ENCODE data around the gene PPP1R12A. TPM values are rescaled to one million over a fixed set of nuclear protein-coding genes. Genes with fewer than 3 reads are reported as not detected.
"Not testable (repeated sequence)": the region's sequence is repeated elsewhere in the genome, so short reads cannot be mapped to it uniquely, and the experiment has no call there.

PPP1R12A gene
- total RNA-seq, 3 donors from 2014 or later (not counting 1 experiment from before 2014, with no cell fraction given): 145 to 192 (median 185) TPM

- ATAC-seq: no peak
- intact Hi-C loops (cut with micrococcal nuclease): no loop called here
- Mint-ChIP-seq H3K36me3 (no peaks in the 10 kb centered on the region), H3K27me3 (ENCODE audit: low read depth in 2 of 2) (peaks cover 4 to 18% of the 10 kb centered on the region in 2 donors), H3K4me3 (no peak overlapping the region), H3K27ac (no peak overlapping the region), H3K4me1 (no peaks in the 10 kb centered on the region), H3K9me3 (no peaks in the 10 kb centered on the region)
- no peaks in the 10 kb centered on the region for H3K27me3 ChIP-seq (ENCODE audit: control insufficient read depth, insufficient read depth, low read length)
- no peak for DNase-seq
- no peaks in the 10 kb centered on the region for H3K4me1 ChIP-seq (ENCODE audit: control insufficient read depth, insufficient read depth, low read length)
- H3K27ac ChIP-seq (ENCODE audit: low read length): no peak overlapping the region
- no peak overlapping the region for H3K4me3 ChIP-seq (ENCODE audit: low read length)
- no peaks in the 10 kb centered on the region for H3K36me3 ChIP-seq (ENCODE audit: control insufficient read depth, insufficient read depth, low read length)
- TF ChIP-seq CTCF (IDR thresholded peaks at IDR 0.05): no peak
- 90% methylated on average over 2 of the region's 5 CpGs for WGBS (ENCODE audit: insufficient coverage)
- no peaks in the 10 kb centered on the region for H3K9me3 ChIP-seq (ENCODE audit: control insufficient read depth, insufficient read depth, low read length)
Observed at GRCh38 chr12:79982086-79983062, 47.5 kb upstream of the PPP1R12A start.

GRCh38 chr12:79978692-79979091 is 43.8 kb upstream of the PPP1R12A start:
- peaks cover 5% of the 10 kb centered on the region for H3K27me3 ChIP-seq (ENCODE audit: control insufficient read depth, insufficient read depth, low read length)
- intact Hi-C loops (cut with micrococcal nuclease): no loop called here

GRCh38 chr12:79977856-79978460 is 43.1 kb upstream of the PPP1R12A start:
- H3K4me1 ChIP-seq (ENCODE audit: control insufficient read depth, insufficient read depth, low read length); H3K4me3 Mint-ChIP-seq; H3K9me3 Mint-ChIP-seq; H3K4me3 ChIP-seq (ENCODE audit: low read length); H3K27ac ChIP-seq (ENCODE audit: low read length); DNase-seq; H3K36me3 Mint-ChIP-seq; H3K4me1 Mint-ChIP-seq; H3K27me3 ChIP-seq (ENCODE audit: control insufficient read depth, insufficient read depth, low read length); ATAC-seq; H3K27ac Mint-ChIP-seq; H3K9me3 ChIP-seq (ENCODE audit: control insufficient read depth, insufficient read depth, low read length); H3K36me3 ChIP-seq (ENCODE audit: control insufficient read depth, insufficient read depth, low read length); intact Hi-C loops (cut with micrococcal nuclease): not testable (repeated sequence)
- H3K27me3 Mint-ChIP-seq (ENCODE audit: low read depth in 2 of 2): peaks cover 5 to 15% of the 10 kb centered on the region in 2 donors
- 83% methylated on average over 1 of the region's 3 CpGs for WGBS (ENCODE audit: insufficient coverage)

More at GRCh38 chr12:79978692-79979091, 43.8 kb upstream of the PPP1R12A start:
- H3K4me3 Mint-ChIP-seq: no peak overlapping the region
- no peaks in the 10 kb centered on the region for H3K36me3 ChIP-seq (ENCODE audit: control insufficient read depth, insufficient read depth, low read length)
- ATAC-seq: no peak
- H3K9me3 Mint-ChIP-seq: no peaks in the 10 kb centered on the region
- no peak for DNase-seq
- no peaks in the 10 kb centered on the region for H3K36me3 Mint-ChIP-seq
- H3K4me1 ChIP-seq (ENCODE audit: control insufficient read depth, insufficient read depth, low read length): no peaks in the 10 kb centered on the region
- H3K27ac Mint-ChIP-seq: no peak overlapping the region
- H3K27me3 Mint-ChIP-seq (ENCODE audit: low read depth in 2 of 2): peaks cover 5 to 17% of the 10 kb centered on the region in 2 donors
- WGBS (ENCODE audit: insufficient coverage): 29% methylated on average over 1 of the region's 1 CpG
- no peak overlapping the region for H3K27ac ChIP-seq (ENCODE audit: low read length)
- H3K4me3 ChIP-seq (ENCODE audit: low read length): no peak overlapping the region
- H3K9me3 ChIP-seq (ENCODE audit: control insufficient read depth, insufficient read depth, low read length): no peaks in the 10 kb centered on the region
- TF ChIP-seq CTCF (IDR thresholded peaks at IDR 0.05): no peak
- no peaks in the 10 kb centered on the region for H3K4me1 Mint-ChIP-seq

- H3K36me3 ChIP-seq (ENCODE audit: control insufficient read depth, insufficient read depth, low read length): no peaks in the 10 kb centered on the region
- no peak overlapping the region for H3K27ac ChIP-seq (ENCODE audit: low read length)
Observed at GRCh38 chr12:79975143-79975542, 40.2 kb upstream of the PPP1R12A start.

More at GRCh38 chr12:79975143-79975542, 40.2 kb upstream of the PPP1R12A start:
- no peaks in the 10 kb centered on the region for H3K9me3 ChIP-seq (ENCODE audit: control insufficient read depth, insufficient read depth, low read length)
- no peaks in the 10 kb centered on the region for H3K4me1 Mint-ChIP-seq
- intact Hi-C loops (cut with micrococcal nuclease): no loop called here
- H3K4me3 Mint-ChIP-seq: no peak overlapping the region
- peaks cover 6 to 15% of the 10 kb centered on the region in 2 donors for H3K27me3 Mint-ChIP-seq (ENCODE audit: low read depth in 2 of 2)
- no peak overlapping the region for H3K27ac Mint-ChIP-seq
- H3K4me1 ChIP-seq (ENCODE audit: control insufficient read depth, insufficient read depth, low read length): no peaks in the 10 kb centered on the region
- ATAC-seq: no peak
- no peaks in the 10 kb centered on the region for H3K36me3 Mint-ChIP-seq
- H3K27me3 ChIP-seq (ENCODE audit: control insufficient read depth, insufficient read depth, low read length): peaks cover 5% of the 10 kb centered on the region
- no peaks in the 10 kb centered on the region for H3K9me3 Mint-ChIP-seq
- DNase-seq: no peak
- no peak overlapping the region for H3K4me3 ChIP-seq (ENCODE audit: low read length)
- TF ChIP-seq CTCF (IDR thresholded peaks at IDR 0.05): no peak
- 87% methylated on average over 3 of the region's 5 CpGs for WGBS (ENCODE audit: insufficient coverage)

Measured in natural killer cell (primary cell).